ENCODE data around the gene GABRP.

DNA sequence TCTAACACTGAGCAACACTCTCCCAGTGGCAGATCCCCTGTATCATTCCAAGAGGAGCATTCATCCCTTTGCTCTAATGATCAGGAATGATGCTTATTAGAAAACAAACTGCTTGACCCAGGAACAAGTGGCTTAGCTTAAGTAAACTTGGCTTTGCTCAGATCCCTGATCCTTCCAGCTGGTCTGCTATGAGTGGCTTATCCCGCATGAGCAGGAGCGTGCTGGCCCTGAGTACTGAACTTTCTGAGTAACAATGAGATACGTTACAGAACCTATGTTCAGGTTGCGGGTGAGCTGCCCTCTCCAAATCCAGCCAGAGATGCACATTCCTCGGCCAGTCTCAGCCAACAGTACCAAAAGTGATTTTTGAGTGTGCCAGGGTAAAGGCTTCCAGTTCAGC, 29.7 kb downstream of the GABRP start:
- TF ChIP-seq, protein P1, sequence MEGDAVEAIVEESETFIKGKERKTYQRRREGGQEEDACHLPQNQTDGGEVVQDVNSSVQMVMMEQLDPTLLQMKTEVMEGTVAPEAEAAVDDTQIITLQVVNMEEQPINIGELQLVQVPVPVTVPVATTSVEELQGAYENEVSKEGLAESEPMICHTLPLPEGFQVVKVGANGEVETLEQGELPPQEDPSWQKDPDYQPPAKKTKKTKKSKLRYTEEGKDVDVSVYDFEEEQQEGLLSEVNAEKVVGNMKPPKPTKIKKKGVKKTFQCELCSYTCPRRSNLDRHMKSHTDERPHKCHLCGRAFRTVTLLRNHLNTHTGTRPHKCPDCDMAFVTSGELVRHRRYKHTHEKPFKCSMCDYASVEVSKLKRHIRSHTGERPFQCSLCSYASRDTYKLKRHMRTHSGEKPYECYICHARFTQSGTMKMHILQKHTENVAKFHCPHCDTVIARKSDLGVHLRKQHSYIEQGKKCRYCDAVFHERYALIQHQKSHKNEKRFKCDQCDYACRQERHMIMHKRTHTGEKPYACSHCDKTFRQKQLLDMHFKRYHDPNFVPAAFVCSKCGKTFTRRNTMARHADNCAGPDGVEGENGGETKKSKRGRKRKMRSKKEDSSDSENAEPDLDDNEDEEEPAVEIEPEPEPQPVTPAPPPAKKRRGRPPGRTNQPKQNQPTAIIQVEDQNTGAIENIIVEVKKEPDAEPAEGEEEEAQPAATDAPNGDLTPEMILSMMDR (IDR thresholded peaks at IDR 0.05; ENCODE audit: low read depth, low read length, missing input control) = no peak
- TF ChIP-seq, protein P2, sequence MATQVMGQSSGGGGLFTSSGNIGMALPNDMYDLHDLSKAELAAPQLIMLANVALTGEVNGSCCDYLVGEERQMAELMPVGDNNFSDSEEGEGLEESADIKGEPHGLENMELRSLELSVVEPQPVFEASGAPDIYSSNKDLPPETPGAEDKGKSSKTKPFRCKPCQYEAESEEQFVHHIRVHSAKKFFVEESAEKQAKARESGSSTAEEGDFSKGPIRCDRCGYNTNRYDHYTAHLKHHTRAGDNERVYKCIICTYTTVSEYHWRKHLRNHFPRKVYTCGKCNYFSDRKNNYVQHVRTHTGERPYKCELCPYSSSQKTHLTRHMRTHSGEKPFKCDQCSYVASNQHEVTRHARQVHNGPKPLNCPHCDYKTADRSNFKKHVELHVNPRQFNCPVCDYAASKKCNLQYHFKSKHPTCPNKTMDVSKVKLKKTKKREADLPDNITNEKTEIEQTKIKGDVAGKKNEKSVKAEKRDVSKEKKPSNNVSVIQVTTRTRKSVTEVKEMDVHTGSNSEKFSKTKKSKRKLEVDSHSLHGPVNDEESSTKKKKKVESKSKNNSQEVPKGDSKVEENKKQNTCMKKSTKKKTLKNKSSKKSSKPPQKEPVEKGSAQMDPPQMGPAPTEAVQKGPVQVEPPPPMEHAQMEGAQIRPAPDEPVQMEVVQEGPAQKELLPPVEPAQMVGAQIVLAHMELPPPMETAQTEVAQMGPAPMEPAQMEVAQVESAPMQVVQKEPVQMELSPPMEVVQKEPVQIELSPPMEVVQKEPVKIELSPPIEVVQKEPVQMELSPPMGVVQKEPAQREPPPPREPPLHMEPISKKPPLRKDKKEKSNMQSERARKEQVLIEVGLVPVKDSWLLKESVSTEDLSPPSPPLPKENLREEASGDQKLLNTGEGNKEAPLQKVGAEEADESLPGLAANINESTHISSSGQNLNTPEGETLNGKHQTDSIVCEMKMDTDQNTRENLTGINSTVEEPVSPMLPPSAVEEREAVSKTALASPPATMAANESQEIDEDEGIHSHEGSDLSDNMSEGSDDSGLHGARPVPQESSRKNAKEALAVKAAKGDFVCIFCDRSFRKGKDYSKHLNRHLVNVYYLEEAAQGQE (IDR thresholded peaks at IDR 0.05) = no peak
- no peak for TF ChIP-seq SP1 (IDR thresholded peaks at IDR 0.05)
- TF ChIP-seq, protein P3, sequence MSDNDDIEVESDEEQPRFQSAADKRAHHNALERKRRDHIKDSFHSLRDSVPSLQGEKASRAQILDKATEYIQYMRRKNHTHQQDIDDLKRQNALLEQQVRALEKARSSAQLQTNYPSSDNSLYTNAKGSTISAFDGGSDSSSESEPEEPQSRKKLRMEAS (IDR thresholded peaks at IDR 0.05) = no peak
- TF ChIP-seq, protein P4, sequence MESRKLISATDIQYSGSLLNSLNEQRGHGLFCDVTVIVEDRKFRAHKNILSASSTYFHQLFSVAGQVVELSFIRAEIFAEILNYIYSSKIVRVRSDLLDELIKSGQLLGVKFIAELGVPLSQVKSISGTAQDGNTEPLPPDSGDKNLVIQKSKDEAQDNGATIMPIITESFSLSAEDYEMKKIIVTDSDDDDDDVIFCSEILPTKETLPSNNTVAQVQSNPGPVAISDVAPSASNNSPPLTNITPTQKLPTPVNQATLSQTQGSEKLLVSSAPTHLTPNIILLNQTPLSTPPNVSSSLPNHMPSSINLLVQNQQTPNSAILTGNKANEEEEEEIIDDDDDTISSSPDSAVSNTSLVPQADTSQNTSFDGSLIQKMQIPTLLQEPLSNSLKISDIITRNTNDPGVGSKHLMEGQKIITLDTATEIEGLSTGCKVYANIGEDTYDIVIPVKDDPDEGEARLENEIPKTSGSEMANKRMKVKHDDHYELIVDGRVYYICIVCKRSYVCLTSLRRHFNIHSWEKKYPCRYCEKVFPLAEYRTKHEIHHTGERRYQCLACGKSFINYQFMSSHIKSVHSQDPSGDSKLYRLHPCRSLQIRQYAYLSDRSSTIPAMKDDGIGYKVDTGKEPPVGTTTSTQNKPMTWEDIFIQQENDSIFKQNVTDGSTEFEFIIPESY (IDR thresholded peaks at IDR 0.05) = no peak
- TF ChIP-seq RAD21 (IDR thresholded peaks at IDR 0.05) = no peak
- no peak for TF ChIP-seq FOXA2 (IDR thresholded peaks at IDR 0.05)
- TF ChIP-seq JUND (IDR thresholded peaks at IDR 0.05) = no peak
- no peak for TF ChIP-seq RXRA (IDR thresholded peaks at IDR 0.05)
- no peak for TF ChIP-seq TAF1 (conservative IDR thresholded peaks at IDR 0.05)
- no peak for TF ChIP-seq EGR1 (IDR thresholded peaks at IDR 0.05; ENCODE audit: low read depth in 2 of 2)
- no peak for TF ChIP-seq YY1 (IDR thresholded peaks at IDR 0.05)
- TF ChIP-seq, protein P5, sequence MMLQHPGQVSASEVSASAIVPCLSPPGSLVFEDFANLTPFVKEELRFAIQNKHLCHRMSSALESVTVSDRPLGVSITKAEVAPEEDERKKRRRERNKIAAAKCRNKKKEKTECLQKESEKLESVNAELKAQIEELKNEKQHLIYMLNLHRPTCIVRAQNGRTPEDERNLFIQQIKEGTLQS (IDR thresholded peaks at IDR 0.05) = no peak
- no peak for TF ChIP-seq HNF4A (conservative IDR thresholded peaks at IDR 0.05)
